OCI-LY3 (cell line): Measurements from ENCODE around the gene CHD5.

Experiments
- H2AFZ ChIP-seq: fragments of 200-600, 300-600 bp; shearing (Covaris generic); 2 replicates; pipeline ENCODE4 v1.6.0; 2014; ENCODE audit warnings: antibody characterized with exemption, low read depth, low read length
- H3K27ac ChIP-seq: fragments of 200-600, 300-600 bp; sonication (generic); 2 replicates; pipeline ENCODE4 v1.5.1; 2014; ENCODE audit warnings: mild to moderate bottlenecking, low read length, moderate library complexity, mixed read lengths
- H3K27me3 ChIP-seq: fragments of 200-600, 300-600 bp; sonication (generic); 2 replicates; pipeline ENCODE4 v1.6.1; 2014; ENCODE audit warnings: low read depth, low read length, mixed read lengths
- H3K36me3 ChIP-seq: fragments of 200-600, 300-600 bp; sonication (generic); replicated peaks from 2 replicates; pipeline ENCODE3; 2014; ENCODE audit warnings: low read depth, low read length, mixed read lengths
- H3K4me1 ChIP-seq: fragments of 300-600, 200-600 bp; sonication (generic); 2 replicates; pipeline ENCODE4 v1.6.1; 2014; ENCODE audit warnings: low read length, mixed read lengths
- H3K4me2 ChIP-seq: fragments of 200-600, 300-600 bp; sonication (generic); 2 replicates; pipeline ENCODE4 v1.6.1; 2014; ENCODE audit warnings: low read length, mixed read lengths
- H3K4me3 ChIP-seq: fragments of 300-600, 200-600 bp; sonication (generic); 2 replicates; pipeline ENCODE4 v1.5.1; 2014; ENCODE audit warnings: antibody characterized with exemption, mild to moderate bottlenecking, low read length, moderate library complexity
- H3K79me2 ChIP-seq: fragments of 300-600, 200-600 bp; shearing (Covaris generic); 2 replicates; pipeline ENCODE4 v1.6.1; 2014; ENCODE audit warnings: mild to moderate bottlenecking, low read length, mixed read lengths
- H3K9ac ChIP-seq: fragments of 300-600, 200-600 bp; shearing (Covaris generic); 2 replicates; pipeline ENCODE4 v1.6.0; 2014; ENCODE audit warnings: mild to moderate bottlenecking, low read length, moderate library complexity
- H3K9me3 ChIP-seq: fragments of 200-600, 300-600 bp; shearing (Covaris generic); 2 replicates; pipeline ENCODE4 v1.6.1; 2014; ENCODE audit warnings: low read length, mixed read lengths; ENCODE audit not compliant: insufficient read depth
- H4K20me1 ChIP-seq: fragments of 200-600, 300-600 bp; sonication (generic); 2 replicates; pipeline ENCODE4 v1.6.1; 2016; ENCODE audit warnings: low read length, mixed read lengths; ENCODE audit not compliant: insufficient read depth
- EZH2phosphoT487 ChIP-seq: fragments of 200-600 bp; shearing (Covaris generic); IDR thresholded peaks from 2 replicates; pipeline ENCODE4 v1.6.1; 2018; ENCODE audit warnings: antibody characterized with exemption, mixed run types, low read depth
- TF ChIP-seq, protein P1 (sequence below): fragments of 200-600, 300-600 bp; sonication (generic); IDR thresholded peaks from 2 replicates; pipeline ENCODE4 v1.5.1; 2014; ENCODE audit warnings: antibody characterized with exemption, low read length, low read depth

CHD5 gene

DNA sequence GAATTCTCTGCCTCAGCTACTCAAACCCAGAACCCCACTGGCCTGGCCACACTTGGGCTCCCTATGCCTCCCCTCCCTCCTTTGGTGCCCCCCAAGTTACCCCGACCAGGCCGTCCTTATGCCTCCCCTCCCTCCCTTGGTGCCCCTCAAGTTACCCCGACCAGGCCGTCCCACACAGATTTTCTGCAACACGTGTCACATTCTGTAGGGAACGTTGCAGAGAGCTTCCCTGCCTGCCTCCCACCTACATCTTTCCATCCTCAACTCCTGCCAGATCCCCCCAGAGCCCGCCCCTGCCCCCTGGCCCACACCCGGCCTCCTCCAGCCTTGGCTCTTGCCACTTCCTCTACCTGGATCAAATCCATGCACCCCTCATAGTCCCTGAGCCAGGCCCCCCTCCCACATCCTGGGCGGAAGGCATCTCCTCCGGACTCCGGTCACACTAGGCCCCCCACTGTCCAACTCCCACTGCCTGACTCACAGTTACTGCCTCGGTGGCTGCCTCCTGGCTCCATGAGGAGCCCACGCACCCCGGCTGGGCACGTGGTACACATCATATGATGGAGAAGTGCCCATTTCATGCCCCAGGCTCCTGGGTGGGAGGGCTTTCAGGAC is 93.3 kb downstream of the CHD5 start:
- no peak overlapping the region for H3K27ac ChIP-seq
- no peak for TF ChIP-seq EZH2phosphoT487
- TF ChIP-seq, protein P1, sequence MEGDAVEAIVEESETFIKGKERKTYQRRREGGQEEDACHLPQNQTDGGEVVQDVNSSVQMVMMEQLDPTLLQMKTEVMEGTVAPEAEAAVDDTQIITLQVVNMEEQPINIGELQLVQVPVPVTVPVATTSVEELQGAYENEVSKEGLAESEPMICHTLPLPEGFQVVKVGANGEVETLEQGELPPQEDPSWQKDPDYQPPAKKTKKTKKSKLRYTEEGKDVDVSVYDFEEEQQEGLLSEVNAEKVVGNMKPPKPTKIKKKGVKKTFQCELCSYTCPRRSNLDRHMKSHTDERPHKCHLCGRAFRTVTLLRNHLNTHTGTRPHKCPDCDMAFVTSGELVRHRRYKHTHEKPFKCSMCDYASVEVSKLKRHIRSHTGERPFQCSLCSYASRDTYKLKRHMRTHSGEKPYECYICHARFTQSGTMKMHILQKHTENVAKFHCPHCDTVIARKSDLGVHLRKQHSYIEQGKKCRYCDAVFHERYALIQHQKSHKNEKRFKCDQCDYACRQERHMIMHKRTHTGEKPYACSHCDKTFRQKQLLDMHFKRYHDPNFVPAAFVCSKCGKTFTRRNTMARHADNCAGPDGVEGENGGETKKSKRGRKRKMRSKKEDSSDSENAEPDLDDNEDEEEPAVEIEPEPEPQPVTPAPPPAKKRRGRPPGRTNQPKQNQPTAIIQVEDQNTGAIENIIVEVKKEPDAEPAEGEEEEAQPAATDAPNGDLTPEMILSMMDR: no peak
- no peak overlapping the region for H3K4me2 ChIP-seq
- no peak overlapping the region for H3K4me3 ChIP-seq
- H3K36me3 ChIP-seq: no peaks in the 10 kb centered on the region
- no peaks in the 10 kb centered on the region for H3K4me1 ChIP-seq
- no peak overlapping the region for H2AFZ ChIP-seq
- no peaks in the 10 kb centered on the region for H3K79me2 ChIP-seq
- no peaks in the 10 kb centered on the region for H3K27me3 ChIP-seq
- H3K9ac ChIP-seq: no peak overlapping the region
- no peaks in the 10 kb centered on the region for H3K9me3 ChIP-seq
- no peaks in the 10 kb centered on the region for H4K20me1 ChIP-seq

DNA sequence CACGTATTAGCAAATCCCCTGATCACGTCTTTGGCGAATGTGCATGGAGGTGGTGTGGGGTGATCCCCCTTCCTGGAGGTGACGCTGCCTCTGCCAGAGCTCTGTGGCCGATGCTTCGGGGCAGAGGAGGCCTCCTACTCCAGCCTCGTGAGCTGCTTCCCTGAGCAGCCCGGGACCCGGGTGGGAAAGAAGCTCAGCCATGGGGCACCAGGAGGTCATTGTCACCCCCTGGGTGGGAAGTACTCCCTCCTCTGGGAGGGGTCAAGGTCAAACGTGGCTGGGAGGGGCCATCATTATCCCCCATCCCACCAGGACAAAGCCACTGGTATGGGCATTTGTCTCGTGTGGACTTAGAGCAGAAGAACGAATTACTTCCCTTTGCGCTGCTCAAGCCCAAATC is 93.8 kb downstream of the CHD5 start:
- TF ChIP-seq, protein P1: no peak
- TF ChIP-seq EZH2phosphoT487: no peak
- H3K27ac ChIP-seq: no peak overlapping the region
- H2AFZ ChIP-seq: no peak overlapping the region
- no peaks in the 10 kb centered on the region for H3K36me3 ChIP-seq
- H3K27me3 ChIP-seq: no peaks in the 10 kb centered on the region
- no peak overlapping the region for H3K4me3 ChIP-seq
- no peak overlapping the region for H3K9ac ChIP-seq
- H3K4me1 ChIP-seq: no peaks in the 10 kb centered on the region
- no peaks in the 10 kb centered on the region for H4K20me1 ChIP-seq
- H3K79me2 ChIP-seq: no peaks in the 10 kb centered on the region
- no peaks in the 10 kb centered on the region for H3K9me3 ChIP-seq
- H3K4me2 ChIP-seq: no peak overlapping the region

DNA sequence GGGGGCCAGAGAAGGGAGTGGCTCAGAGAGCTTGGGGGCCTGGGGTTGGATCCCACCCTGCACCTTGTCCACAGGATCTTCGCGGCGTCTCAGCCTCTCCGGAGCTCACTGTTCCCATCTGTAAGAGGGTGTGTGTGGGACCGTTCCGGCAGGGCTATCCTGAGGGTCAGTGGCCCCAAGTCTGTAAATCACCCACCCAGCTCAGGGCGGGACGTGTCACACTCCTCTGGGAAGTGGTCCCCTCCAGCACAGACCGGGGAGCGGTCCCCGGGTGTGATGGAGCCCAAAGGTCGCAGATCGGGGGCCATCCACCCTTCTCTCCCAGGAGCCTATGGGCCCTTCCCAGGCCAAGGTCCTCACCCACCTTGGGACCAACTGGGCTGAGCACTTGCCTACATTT is 94.5 kb downstream of the CHD5 start:
- Histone ChIP-seq H3K4me3 (no peak overlapping the region), H3K9me3 (no peaks in the 10 kb centered on the region), H3K4me1 (no peaks in the 10 kb centered on the region), H3K4me2 (no peak overlapping the region), H3K9ac (no peak overlapping the region), H4K20me1 (no peaks in the 10 kb centered on the region), H3K36me3 (no peaks in the 10 kb centered on the region), H3K27ac (no peak overlapping the region), H3K27me3 (no peaks in the 10 kb centered on the region), H2AFZ (no peak overlapping the region), H3K79me2 (no peaks in the 10 kb centered on the region)
- TF ChIP-seq, protein P1: no peak
- TF ChIP-seq EZH2phosphoT487: no peak

DNA sequence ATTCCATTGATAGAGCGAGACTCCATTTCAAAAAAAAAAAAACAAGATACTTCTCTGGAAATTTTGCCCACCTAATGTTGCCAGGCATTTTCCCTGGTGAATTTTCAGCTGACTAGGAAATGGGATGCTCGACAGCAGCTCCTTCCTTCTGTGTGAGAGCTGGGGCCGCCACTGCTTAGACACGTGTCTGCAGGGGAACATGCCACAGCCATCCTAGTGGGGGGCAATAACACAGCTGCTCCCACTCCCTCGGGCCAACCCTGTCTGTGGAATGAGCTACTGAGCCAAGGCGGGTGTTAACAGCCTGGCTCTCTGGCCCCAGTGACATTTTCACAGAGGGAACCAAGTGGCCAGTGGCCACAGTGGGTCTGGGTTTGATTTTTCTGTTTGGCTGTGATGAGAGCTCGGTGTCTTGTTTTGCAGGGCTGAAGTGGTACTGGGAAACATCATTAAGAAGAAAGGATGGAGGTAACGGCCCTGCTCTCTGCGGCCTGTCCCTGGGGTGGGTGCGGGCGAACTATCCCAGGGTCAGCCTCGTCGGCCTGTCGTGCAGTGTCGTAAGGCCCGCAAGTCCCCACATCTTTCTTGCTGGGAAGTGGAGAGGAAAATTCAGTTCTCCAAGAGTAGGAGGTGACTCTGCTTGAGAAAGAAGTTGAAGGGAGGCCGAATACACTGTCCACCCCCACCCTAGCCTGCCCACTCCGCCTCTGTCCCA is 95.2 kb downstream of the CHD5 start:
- no peaks in the 10 kb centered on the region for H3K79me2 ChIP-seq
- no peaks in the 10 kb centered on the region for H3K27me3 ChIP-seq
- H2AFZ ChIP-seq: no peak overlapping the region
- no peaks in the 10 kb centered on the region for H3K4me1 ChIP-seq
- no peaks in the 10 kb centered on the region for H4K20me1 ChIP-seq
- H3K27ac ChIP-seq: no peak overlapping the region
- TF ChIP-seq, protein P1: no peak
- no peak for TF ChIP-seq EZH2phosphoT487
- H3K4me2 ChIP-seq: no peak overlapping the region
- no peaks in the 10 kb centered on the region for H3K9me3 ChIP-seq
- H3K36me3 ChIP-seq: no peaks in the 10 kb centered on the region
- no peak overlapping the region for H3K9ac ChIP-seq
- no peak overlapping the region for H3K4me3 ChIP-seq
